PC-3 (cell line): Measurements from ENCODE around the gene TAF4. TPM values are rescaled to one million over a fixed set of nuclear protein-coding genes. Genes with fewer than 3 reads are reported as not detected.

ENCODE experiments used
- ATAC-seq: fragments of 200-7000 bp; cut with Tn5 transposase; 2 replicates; pipeline ENCODE4 v1.9.1; 2020; ENCODE audit warnings: mild to moderate bottlenecking, moderate library complexity
- BruUV-seq: library from RNA; stranded (reverse); fragments of 400-500 nt; replicated peaks from 2 replicates; lab custom pipeline; 2021; lab: Mats Ljungman, UMichigan
- CTCF ChIA-PET: fragments of 300-600 bp; sonication (Branson Sonifier 250); formaldehyde crosslinking; loops from one replicate; lab custom pipeline; 2022; ENCODE audit warnings: antibody characterized with exemption; lab: Charles Lee
- POLR2A ChIA-PET: fragments of 300-600 bp; sonication (Branson Sonifier 250); formaldehyde crosslinking; loops from one replicate; lab custom pipeline; 2022; ENCODE audit warnings: antibody characterized with exemption; ENCODE audit not compliant: unreplicated experiment; lab: Charles Lee
- DNase-seq: peaks from one replicate; pipeline ENCODE4 v3.0.0-alpha.2; 2015
- H2AFZ ChIP-seq: fragments of 300-600 bp; sonication (generic); 2 replicates; pipeline ENCODE4 v1.6.0; 2016; ENCODE audit warnings: antibody characterized with exemption, low read length
- H3F3A ChIP-seq: fragments of 300-600 bp; sonication (generic); one replicate; pipeline ENCODE4 v1.6.0; 2017; ENCODE audit warnings: antibody characterized with exemption, low read length, control low read depth, mild to moderate bottlenecking; ENCODE audit not compliant: unreplicated experiment
- H3K27ac ChIP-seq: fragments of 300-600 bp; sonication (generic); 2 replicates; pipeline ENCODE4 v1.5.1; 2016; ENCODE audit warnings: mild to moderate bottlenecking, low read length
- H3K27me3 ChIP-seq: fragments of 300-600 bp; sonication (generic); 2 replicates; pipeline ENCODE4 v1.6.1; 2016; ENCODE audit warnings: low read length, mixed read lengths
- H3K36me3 ChIP-seq: fragments of 300-600 bp; sonication (generic); 2 replicates; pipeline ENCODE4 v1.6.1; 2016; ENCODE audit warnings: low read depth, mixed run types, low read length, mixed read lengths
- H3K4me1 ChIP-seq: fragments of 300-600 bp; sonication (generic); 2 replicates; pipeline ENCODE4 v1.5.1; 2016; ENCODE audit warnings: low read length; ENCODE audit not compliant: insufficient read depth
- H3K4me2 ChIP-seq: fragments of 300-600 bp; sonication (generic); 2 replicates; pipeline ENCODE4 v1.6.0; 2016; ENCODE audit warnings: low read length
- H3K4me3 ChIP-seq: fragments of 300-600 bp; sonication (generic); 2 replicates; pipeline ENCODE4 v1.5.1; 2016; ENCODE audit warnings: mild to moderate bottlenecking, low read length, mixed read lengths
- H3K79me2 ChIP-seq: fragments of 300-600 bp; sonication (generic); 2 replicates; pipeline ENCODE4 v1.6.1; 2017; ENCODE audit warnings: low read length, mixed read lengths
- H3K9ac ChIP-seq: fragments of 300-600 bp; sonication (generic); 2 replicates; pipeline ENCODE4 v1.6.0; 2016; ENCODE audit warnings: mild to moderate bottlenecking, low read length
- H3K9me2 ChIP-seq: fragments of 300-600 bp; sonication (generic); replicated peaks from 2 replicates; pipeline ENCODE4 v1.6.1; 2016; ENCODE audit warnings: mixed run types, low read length, mixed read lengths
- H3K9me3 ChIP-seq: fragments of 300-600 bp; sonication (generic); 2 replicates; pipeline ENCODE4 v1.6.1; 2016; ENCODE audit warnings: low read length, mixed read lengths
- H4K20me1 ChIP-seq: fragments of 300-600 bp; sonication (generic); 2 replicates; pipeline ENCODE4 v1.6.1; 2016; ENCODE audit warnings: low read length, mixed read lengths
- EZH2 ChIP-seq: fragments of 300-600 bp; sonication (generic); IDR thresholded peaks from one replicate; pipeline ENCODE4 v1.6.1; 2017; ENCODE audit warnings: antibody characterized with exemption, mild to moderate bottlenecking, low read length; ENCODE audit not compliant: unreplicated experiment
- EZH2phosphoT487 ChIP-seq: fragments of 300-600 bp; sonication (generic); IDR thresholded peaks from 2 replicates; pipeline ENCODE4 v1.6.1; 2018; ENCODE audit warnings: mild to moderate bottlenecking, antibody characterized with exemption, low read length, borderline replicate concordance
- intact Hi-C: fragments of 100-400 bp; cut with micrococcal nuclease; formaldehyde crosslinking; loops from 2 replicates; pipeline ENCODE4 v1.9.0; 2023
- total RNA-seq: library from RNA; depleted of rRNA; stranded (reverse); fragments of >200 nt; gene quantifications from 2 replicates; pipeline ENCODE4 v1.2.3, GENCODE V29; 2014
- TF ChIP-seq, protein P1 (sequence below): fragments of 300-600 bp; sonication (generic); conservative IDR thresholded peaks from 2 replicates; pipeline ENCODE4 v1.5.1; 2017; ENCODE audit warnings: antibody characterized with exemption, low read depth, mild to moderate bottlenecking, low read length

The TAF4 gene
- total RNA-seq, 1 experiment from 2014 or later: 9.6 TPM

DNA sequence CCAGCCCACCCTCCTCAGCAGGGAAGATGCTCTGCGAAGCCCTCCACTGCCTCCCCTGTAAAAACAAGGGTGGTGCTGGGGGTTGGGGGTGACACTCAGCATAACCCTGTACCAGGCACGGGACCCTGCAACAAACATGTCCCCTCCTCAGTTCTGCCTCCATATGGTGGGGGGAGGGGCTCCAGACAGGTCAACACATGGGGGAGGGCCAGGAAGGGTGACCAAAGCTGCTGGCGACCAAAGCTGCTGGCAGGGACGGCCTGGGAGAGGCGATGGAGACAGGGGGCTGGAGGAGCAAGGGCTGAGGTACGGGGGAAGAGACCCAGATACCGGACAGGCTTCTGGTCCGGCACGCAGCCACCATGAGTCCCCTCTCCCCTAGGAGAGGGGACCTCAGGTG lies 123.2 kb downstream of the TAF4 start:
- H3K4me1 ChIP-seq: no peaks in the 10 kb centered on the region
- BruUV-seq: no TSS peak
- H3K27me3 ChIP-seq: no peaks in the 10 kb centered on the region
- no peaks in the 10 kb centered on the region for H3K79me2 ChIP-seq
- H3K4me2 ChIP-seq: no peak overlapping the region
- POLR2A ChIA-PET: no interaction called here
- no peaks in the 10 kb centered on the region for H3K36me3 ChIP-seq
- intact Hi-C loops: no loop called here
- CTCF ChIA-PET: no interaction called here
- H3K9me2 ChIP-seq: no peaks in the 10 kb centered on the region
- no peak overlapping the region for H3K9ac ChIP-seq
- H2AFZ ChIP-seq: no peak overlapping the region
- H3F3A ChIP-seq: no peaks in the 10 kb centered on the region
- TF ChIP-seq EZH2 (no peak), EZH2phosphoT487 (no peak)
- TF ChIP-seq, protein P1, sequence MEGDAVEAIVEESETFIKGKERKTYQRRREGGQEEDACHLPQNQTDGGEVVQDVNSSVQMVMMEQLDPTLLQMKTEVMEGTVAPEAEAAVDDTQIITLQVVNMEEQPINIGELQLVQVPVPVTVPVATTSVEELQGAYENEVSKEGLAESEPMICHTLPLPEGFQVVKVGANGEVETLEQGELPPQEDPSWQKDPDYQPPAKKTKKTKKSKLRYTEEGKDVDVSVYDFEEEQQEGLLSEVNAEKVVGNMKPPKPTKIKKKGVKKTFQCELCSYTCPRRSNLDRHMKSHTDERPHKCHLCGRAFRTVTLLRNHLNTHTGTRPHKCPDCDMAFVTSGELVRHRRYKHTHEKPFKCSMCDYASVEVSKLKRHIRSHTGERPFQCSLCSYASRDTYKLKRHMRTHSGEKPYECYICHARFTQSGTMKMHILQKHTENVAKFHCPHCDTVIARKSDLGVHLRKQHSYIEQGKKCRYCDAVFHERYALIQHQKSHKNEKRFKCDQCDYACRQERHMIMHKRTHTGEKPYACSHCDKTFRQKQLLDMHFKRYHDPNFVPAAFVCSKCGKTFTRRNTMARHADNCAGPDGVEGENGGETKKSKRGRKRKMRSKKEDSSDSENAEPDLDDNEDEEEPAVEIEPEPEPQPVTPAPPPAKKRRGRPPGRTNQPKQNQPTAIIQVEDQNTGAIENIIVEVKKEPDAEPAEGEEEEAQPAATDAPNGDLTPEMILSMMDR: no peak
- no peak overlapping the region for H3K27ac ChIP-seq
- H4K20me1 ChIP-seq: no peaks in the 10 kb centered on the region
- H3K4me3 ChIP-seq: no peak overlapping the region
- ATAC-seq (no peak), DNase-seq (no peak)
- no peaks in the 10 kb centered on the region for H3K9me3 ChIP-seq

DNA sequence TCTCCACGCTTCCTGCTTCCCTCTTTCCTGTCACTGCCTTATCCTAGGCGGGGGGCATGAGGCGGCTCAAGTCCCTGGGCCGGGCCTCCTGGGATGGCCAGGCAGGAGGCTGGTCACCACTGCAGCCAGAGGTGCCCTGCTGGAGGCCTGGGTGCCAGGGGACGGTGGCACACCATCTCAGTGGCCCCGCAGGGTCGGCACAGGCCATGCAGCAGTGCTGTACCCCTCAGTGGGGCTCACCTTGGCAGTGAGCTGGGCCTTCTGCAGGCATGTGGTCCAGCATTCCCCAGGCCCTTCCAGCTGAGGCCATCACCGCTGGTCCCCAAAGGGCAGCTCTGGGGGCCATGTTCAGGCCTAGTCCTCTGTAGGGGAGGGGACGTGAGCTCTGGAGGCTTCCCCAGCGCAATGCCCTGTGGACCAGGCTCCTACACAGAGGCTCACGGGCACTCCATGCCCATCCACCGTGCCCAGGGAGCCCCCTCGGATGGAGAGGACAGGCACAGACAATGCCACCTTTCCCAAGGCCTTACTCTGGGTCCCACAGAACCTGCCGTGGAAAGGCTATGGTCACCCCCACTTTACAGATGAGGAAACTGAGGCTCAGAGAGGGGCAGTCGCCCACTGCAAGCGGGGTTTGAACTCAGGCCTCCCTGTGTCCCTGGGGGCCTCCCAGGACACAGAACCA lies 123.8 kb downstream of the TAF4 start:
- Histone ChIP-seq H3K4me1 (no peaks in the 10 kb centered on the region), H3K79me2 (no peaks in the 10 kb centered on the region), H3K9me2 (no peaks in the 10 kb centered on the region), H2AFZ (no peak overlapping the region), H3K27me3 (no peaks in the 10 kb centered on the region), H3K27ac (no peak overlapping the region), H3K4me3 (no peak overlapping the region), H3F3A (no peaks in the 10 kb centered on the region), H3K9ac (no peak overlapping the region), H3K36me3 (no peaks in the 10 kb centered on the region), H3K4me2 (no peak overlapping the region), H4K20me1 (no peaks in the 10 kb centered on the region), H3K9me3 (no peaks in the 10 kb centered on the region)
- ATAC-seq: no peak
- DNase-seq: no peak
- BruUV-seq: no TSS peak
- TF ChIP-seq, protein P1: no peak
- TF ChIP-seq EZH2 (no peak), EZH2phosphoT487 (no peak)
- POLR2A ChIA-PET: no interaction called here
- intact Hi-C loops: no loop called here
- CTCF ChIA-PET: no interaction called here

DNA sequence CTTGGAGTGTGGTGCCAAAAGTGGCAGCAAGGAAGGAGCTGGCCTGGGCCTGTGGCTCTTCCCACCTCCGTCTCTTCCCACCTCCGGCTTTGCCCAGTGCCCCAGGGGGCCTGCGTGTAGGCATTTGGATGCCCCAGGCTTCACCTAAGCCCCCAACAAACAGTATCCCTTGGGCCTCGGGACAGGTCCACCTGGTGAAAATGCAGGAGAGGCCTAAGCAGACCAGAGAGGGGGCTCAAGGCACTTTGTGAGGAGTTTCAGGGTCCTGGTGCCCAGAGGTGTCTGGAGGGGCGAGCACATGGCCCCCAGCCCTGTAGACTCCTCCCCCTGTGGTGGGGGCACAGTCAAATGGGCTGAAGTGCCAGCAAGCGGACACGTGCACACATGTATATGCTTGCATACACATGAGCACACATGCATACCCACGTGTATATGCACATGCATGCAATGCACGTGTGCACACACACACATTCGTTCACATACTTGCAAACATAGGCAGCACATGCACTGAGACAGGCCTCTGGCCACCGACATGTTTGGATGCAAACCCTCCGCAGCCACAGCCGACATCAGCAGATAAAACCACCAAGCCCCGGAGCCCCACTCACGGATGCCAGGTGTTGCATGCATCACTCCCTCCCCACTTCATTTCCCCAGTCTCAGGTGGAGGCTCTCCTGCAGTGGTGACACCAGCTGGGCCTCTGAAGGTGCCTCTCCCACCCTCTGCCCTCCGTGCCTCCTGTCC lies 124.5 kb downstream of the TAF4 start:
- CTCF ChIA-PET: no interaction called here
- Histone ChIP-seq H4K20me1 (no peaks in the 10 kb centered on the region), H3K36me3 (no peaks in the 10 kb centered on the region), H3K4me1 (no peaks in the 10 kb centered on the region), H3K4me3 (no peak overlapping the region), H3K9ac (no peak overlapping the region), H3K27ac (no peak overlapping the region), H2AFZ (no peak overlapping the region), H3K27me3 (no peaks in the 10 kb centered on the region), H3K9me3 (no peaks in the 10 kb centered on the region), H3K79me2 (no peaks in the 10 kb centered on the region), H3K4me2 (no peak overlapping the region), H3F3A (no peaks in the 10 kb centered on the region), H3K9me2 (no peaks in the 10 kb centered on the region)
- no peak for DNase-seq
- POLR2A ChIA-PET: no interaction called here
- intact Hi-C loops: no loop called here
- ATAC-seq: no peak
- BruUV-seq: no TSS peak
- TF ChIP-seq EZH2 (no peak), EZH2phosphoT487 (no peak)
- TF ChIP-seq, protein P1: no peak
